Adipose tissue (tissue), 3 donors: Measurements from ENCODE around the gene IFI30. TPM values are rescaled to one million over a fixed set of nuclear protein-coding genes. Genes with fewer than 3 reads are reported as not detected.

Experiments used
- H3K27ac ChIP-seq: one replicate; pipeline ENCODE4 v1.5.1; 2013; ENCODE audit warnings: low read depth, low read length
- WGBS, 3 donors: extraction: QIAGEN DNeasy Blood & Tissue Kit; methylation state at CpG; one replicate each; pipeline ENCODE4 v1.1.7; 2013; 5-methylcytosine and 5-hydroxymethylcytosine counted together
- polyA plus RNA-seq, 3 donors: library from polyadenylated mRNA; stranded (reverse); fragments of 200-250 nt; gene quantifications; one replicate each; pipeline ENCODE4 v1.2.3, GENCODE V29; 2013
- donor health status: healthy with polysubstance abuse.
- donor health status: Bipolar disorder and iron deficiency.
- donor health status: healthy.

The IFI30 gene
- polyA plus RNA-seq = 100 to 1,000 TPM in 1 of 3 donors, 10 to 100 TPM in 2; 30.8 to 205 (median 70.3) TPM

- no peak within 1 kb of the TSS for H3K27ac ChIP-seq
- WGBS, 3 donors = 0 to 1% (median 0%) methylated on average over 39 to 47 of the region's 47 CpGs
These were observed at the start of gene IFI30 for GRCh38 chr19:18173572-18174288. Gene IFI30 (plus strand): TSS chr19:18173813. CDS start chr19:18173842, 29 bp downstream.

- H3K27ac ChIP-seq = no peak overlapping the region
- WGBS, 3 donors = 72 to 85% (median 75%) methylated on average over 26 of the region's 26 CpGs
These were observed 49.8 kb upstream of the IFI30 start for GRCh38 chr19:18123819-18124218.

- WGBS, 3 donors = 67 to 100% (median 68%) methylated on average over 2 of the region's 2 CpGs
- no peak overlapping the region for H3K27ac ChIP-seq
These were observed 47.5 kb upstream of the IFI30 start for GRCh38 chr19:18126097-18126496.

- 59 to 87% (median 75%) methylated on average over 3 of the region's 3 CpGs for WGBS, 3 donors
- H3K27ac ChIP-seq = no peak overlapping the region
These were observed 45.6 kb upstream of the IFI30 start for GRCh38 chr19:18128044-18128443.

- H3K27ac ChIP-seq = no peak overlapping the region
- WGBS, 3 donors = 93 to 97% (median 97%) methylated on average over 12 of the region's 12 CpGs
These were observed 44.8 kb upstream of the IFI30 start for GRCh38 chr19:18128805-18129204.

GRCh38 chr19:18130523-18131242 lies 42.9 kb upstream of the IFI30 start:
- 95 to 96% (median 95%) methylated on average over 21 of the region's 21 CpGs for WGBS, 3 donors
- H3K27ac ChIP-seq = no peak overlapping the region

- 83 to 86% (median 85%) methylated on average over 31 of the region's 31 CpGs for WGBS, 3 donors
These were observed 41.6 kb upstream of the IFI30 start for GRCh38 chr19:18131841-18132596.

GRCh38 chr19:18135712-18136584 lies 37.7 kb upstream of the IFI30 start:
- WGBS, 3 donors = 65 to 93% (median 92%) methylated on average over 18 of the region's 18 CpGs
- H3K27ac ChIP-seq = no peak overlapping the region

More at GRCh38 chr19:18131841-18132596, 41.6 kb upstream of the IFI30 start:
- no peak overlapping the region for H3K27ac ChIP-seq

GRCh38 chr19:18137242-18137641 lies 36.4 kb upstream of the IFI30 start:
- H3K27ac ChIP-seq = no peak overlapping the region
- 80 to 89% (median 87%) methylated on average over 11 of the region's 11 CpGs for WGBS, 3 donors

- 89 to 95% (median 90%) methylated on average over 9 of the region's 9 CpGs for WGBS, 3 donors
- H3K27ac ChIP-seq = no peak overlapping the region
These were observed 35.8 kb upstream of the IFI30 start for GRCh38 chr19:18137657-18138339.

GRCh38 chr19:18140473-18140872 lies 33.1 kb upstream of the IFI30 start:
- no peak overlapping the region for H3K27ac ChIP-seq
- 100% methylated on average over 1 of the region's 1 CpG for WGBS, 3 donors

GRCh38 chr19:18141031-18141430 lies 32.6 kb upstream of the IFI30 start:
- H3K27ac ChIP-seq = no peak overlapping the region
- 91 to 97% (median 96%) methylated on average over 5 to 6 of the region's 6 CpGs for WGBS, 3 donors

- WGBS, 3 donors = 96 to 98% (median 97%) methylated on average over 3 of the region's 3 CpGs
- no peak overlapping the region for H3K27ac ChIP-seq
These were observed 29.7 kb upstream of the IFI30 start for GRCh38 chr19:18143902-18144301.

GRCh38 chr19:18144361-18144760 lies 29.3 kb upstream of the IFI30 start:
- no peak overlapping the region for H3K27ac ChIP-seq
- WGBS, 3 donors = 91 to 94% (median 92%) methylated on average over 16 of the region's 16 CpGs

GRCh38 chr19:18144906-18145305 lies 28.7 kb upstream of the IFI30 start:
- WGBS, 3 donors = 96 to 97% (median 96%) methylated on average over 20 to 28 of the region's 28 CpGs
- H3K27ac ChIP-seq = no peak overlapping the region

GRCh38 chr19:18145391-18145999 lies 28.1 kb upstream of the IFI30 start:
- H3K27ac ChIP-seq = no peak overlapping the region
- 94 to 97% (median 97%) methylated on average over 15 to 19 of the region's 19 CpGs for WGBS, 3 donors

- 92 to 94% (median 94%) methylated on average over 13 of the region's 13 CpGs for WGBS, 3 donors
- no peak overlapping the region for H3K27ac ChIP-seq
These were observed 26.2 kb upstream of the IFI30 start for GRCh38 chr19:18147396-18147795.
